HPDE6-E6E7 (cell line): ENCODE results near the gene CUL7.
A peak's percentile ranks its signal among the peaks of the same experiment; 100 is the strongest.
"Not testable (repeated sequence)": the region's sequence is repeated elsewhere in the genome, so short reads cannot be mapped to it uniquely, and the experiment has no call there.

ENCODE experiments used
- DNase-seq: peaks from one replicate; pipeline ENCODE4 v3.0.0; 2011; ENCODE audit warnings: missing footprints; ENCODE audit errors: extremely low spot score

Gene CUL7

GRCh38 chr6:43045371-43045930, 8.2 kb downstream of the CUL7 start:
- no peak for DNase-seq

- no peak for DNase-seq
Measured at GRCh38 chr6:43043310-43043709, 10.3 kb downstream of the CUL7 start.

GRCh38 chr6:43041475-43041874, 12.2 kb downstream of the CUL7 start:
- DNase-seq = not testable (repeated sequence)

GRCh38 chr6:43040542-43041257, 13.0 kb downstream of the CUL7 start:
- no peak for DNase-seq

GRCh38 chr6:43038727-43039126, 14.9 kb downstream of the CUL7 start:
- no peak for DNase-seq

GRCh38 chr6:43037706-43038105, 15.9 kb downstream of the CUL7 start:
- DNase-seq = no peak

- DNase-seq = no peak
Measured at GRCh38 chr6:43037197-43037596, 16.5 kb downstream of the CUL7 start.

GRCh38 chr6:43036712-43037111, 16.9 kb downstream of the CUL7 start:
- DNase-seq = no peak

GRCh38 chr6:43035495-43036194, 18.0 kb downstream of the CUL7 start:
- no peak for DNase-seq

- no peak for DNase-seq
Measured at GRCh38 chr6:43034190-43034525, 19.5 kb downstream of the CUL7 start.

GRCh38 chr6:43033496-43034189, 20.0 kb downstream of the CUL7 start:
- DNase-seq = no peak

GRCh38 chr6:43032326-43032725, 21.3 kb downstream of the CUL7 start:
- no peak for DNase-seq

GRCh38 chr6:43029120-43029519, 24.5 kb downstream of the CUL7 start:
- DNase-seq = no peak

- no peak for DNase-seq
Measured at GRCh38 chr6:43026365-43026764, 27.3 kb downstream of the CUL7 start.

GRCh38 chr6:43024436-43024835, 29.2 kb downstream of the CUL7 start:
- DNase-seq = no peak

GRCh38 chr6:43021270-43022047, 32.2 kb downstream of the CUL7 start, which contains the start of gene RRP36:
Gene RRP36 (plus strand): TSS chr6:43021623. CDS start chr6:43021655, 32 bp downstream.
- DNase-seq = peak; percentile 85

GRCh38 chr6:43020847-43021246, 32.8 kb downstream of the CUL7 start:
- no peak for DNase-seq

GRCh38 chr6:43020052-43020705, 33.5 kb downstream of the CUL7 start:
- no peak for DNase-seq

GRCh38 chr6:43019152-43019551, 34.5 kb downstream of the CUL7 start:
- DNase-seq = no peak

- no peak for DNase-seq
Measured at GRCh38 chr6:43016943-43017334, 36.7 kb downstream of the CUL7 start.
